ENCODE results near the gene SH3BGR.

Gene SH3BGR

GRCh38 chr21:39430457-39430856 lies 21.3 kb upstream of the SH3BGR start:
- H3K4me3 ChIP-seq (ENCODE audit: low read depth, low read length) = no peak overlapping the region
- TF ChIP-seq MAX (IDR thresholded peaks at IDR 0.05; ENCODE audit: low read depth, low read length) = no peak
- TF ChIP-seq POLR2A (IDR thresholded peaks at IDR 0.05; ENCODE audit: extremely low read depth, insufficient read length) = no peak
- no peak for TF ChIP-seq MYC (IDR thresholded peaks at IDR 0.05; ENCODE audit: low read depth, low read length)
- no peak for TF ChIP-seq CTCF (IDR thresholded peaks at IDR 0.05; ENCODE audit: low read depth, low read length)
- no peak for DNase-seq (ENCODE audit: low read depth)

GRCh38 chr21:39430954-39431353 lies 20.8 kb upstream of the SH3BGR start:
- no peak for DNase-seq (ENCODE audit: low read depth)
- TF ChIP-seq POLR2A (IDR thresholded peaks at IDR 0.05; ENCODE audit: extremely low read depth, insufficient read length) (no peak), MAX (IDR thresholded peaks at IDR 0.05; ENCODE audit: low read depth, low read length) (no peak), MYC (IDR thresholded peaks at IDR 0.05; ENCODE audit: low read depth, low read length) (no peak), CTCF (IDR thresholded peaks at IDR 0.05; ENCODE audit: low read depth, low read length) (no peak)
- H3K4me3 ChIP-seq (ENCODE audit: low read depth, low read length) = no peak overlapping the region

- TF ChIP-seq MAX (IDR thresholded peaks at IDR 0.05; ENCODE audit: low read depth, low read length) = no peak
- TF ChIP-seq POLR2A (IDR thresholded peaks at IDR 0.05; ENCODE audit: extremely low read depth, insufficient read length) = no peak
- no peak for TF ChIP-seq CTCF (IDR thresholded peaks at IDR 0.05; ENCODE audit: low read depth, low read length)
- TF ChIP-seq MYC (IDR thresholded peaks at IDR 0.05; ENCODE audit: low read depth, low read length) = no peak
- H3K4me3 ChIP-seq (ENCODE audit: low read depth, low read length) = no peak overlapping the region
- DNase-seq (ENCODE audit: low read depth) = no peak
Measured at GRCh38 chr21:39434950-39435349, 16.8 kb upstream of the SH3BGR start.

GRCh38 chr21:39439232-39439631 lies 12.5 kb upstream of the SH3BGR start:
- TF ChIP-seq MYC (IDR thresholded peaks at IDR 0.05; ENCODE audit: low read depth, low read length) (no peak), POLR2A (IDR thresholded peaks at IDR 0.05; ENCODE audit: extremely low read depth, insufficient read length) (no peak), CTCF (IDR thresholded peaks at IDR 0.05; ENCODE audit: low read depth, low read length) (no peak), MAX (IDR thresholded peaks at IDR 0.05; ENCODE audit: low read depth, low read length) (no peak)
- no peak for DNase-seq (ENCODE audit: low read depth)
- no peak overlapping the region for H3K4me3 ChIP-seq (ENCODE audit: low read depth, low read length)

- TF ChIP-seq POLR2A (IDR thresholded peaks at IDR 0.05; ENCODE audit: extremely low read depth, insufficient read length) = no peak
- peak; percentile 85 for TF ChIP-seq CTCF (IDR thresholded peaks at IDR 0.05; ENCODE audit: low read depth, low read length)
- no peak overlapping the region for H3K4me3 ChIP-seq (ENCODE audit: low read depth, low read length)
- DNase-seq (ENCODE audit: low read depth) = peak; percentile 70
Measured at GRCh38 chr21:39441502-39442475, 10.0 kb upstream of the SH3BGR start.
